AG04450 (cell line): Measurements from ENCODE around the gene CIAPIN1. TPM values are rescaled to one million over a fixed set of nuclear protein-coding genes. Genes with fewer than 3 reads are reported as not detected.
"Not testable (repeated sequence)": the region's sequence is repeated elsewhere in the genome, so short reads cannot be mapped to it uniquely, and the experiment has no call there.

Source experiments
- CTCF ChIA-PET: fragments of 300-600, 350-600 bp; formaldehyde crosslinking; extraction: SDS; loops from one replicate; lab custom pipeline; 2022; ENCODE audit warnings: antibody characterized with exemption, inconsistent platforms; lab: Charles Lee
- POLR2A ChIA-PET: fragments of 350-600 bp; formaldehyde crosslinking; extraction: SDS; loops from one replicate; lab custom pipeline; 2021; ENCODE audit warnings: antibody characterized with exemption, inconsistent platforms; lab: Yijun Ruan, JAX
- DNase-seq: peaks from one replicate; pipeline ENCODE4 v3.0.0-alpha.2; 2011; ENCODE audit warnings: low read depth, low spot score
- H3K27ac ChIP-seq: one replicate; pipeline ENCODE4 v1.5.1; 2012; ENCODE audit warnings: low read depth, low read length, control low read depth
- H3K27me3 ChIP-seq: one replicate; pipeline ENCODE4 v1.6.0; 2012; ENCODE audit warnings: low read length; ENCODE audit not compliant: control insufficient read depth, insufficient read depth
- H3K4me3 ChIP-seq: 2 replicates; pipeline ENCODE4 v1.5.1; 2011; ENCODE audit warnings: mild to moderate bottlenecking, low read depth, low read length, control low read depth
- H3K9me3 ChIP-seq: 2 replicates; pipeline ENCODE4 v1.5.1; 2012; ENCODE audit warnings: low read length; ENCODE audit not compliant: control insufficient read depth, insufficient read depth
- CTCF ChIP-seq: IDR thresholded peaks from 2 replicates; pipeline ENCODE4 v1.5.1; 2011; ENCODE audit warnings: low read depth, low read length, control low read depth, inconsistent platforms
- polyA plus RNA-seq: library from polyadenylated mRNA; depleted of rRNA; stranded (reverse); fragments of >200 nt; gene quantifications from 2 replicates; pipeline ENCODE4 v1.2.3, GENCODE V29; 2011

The CIAPIN1 gene
- polyA plus RNA-seq, 1 experiment = 48.6 TPM

DNA sequence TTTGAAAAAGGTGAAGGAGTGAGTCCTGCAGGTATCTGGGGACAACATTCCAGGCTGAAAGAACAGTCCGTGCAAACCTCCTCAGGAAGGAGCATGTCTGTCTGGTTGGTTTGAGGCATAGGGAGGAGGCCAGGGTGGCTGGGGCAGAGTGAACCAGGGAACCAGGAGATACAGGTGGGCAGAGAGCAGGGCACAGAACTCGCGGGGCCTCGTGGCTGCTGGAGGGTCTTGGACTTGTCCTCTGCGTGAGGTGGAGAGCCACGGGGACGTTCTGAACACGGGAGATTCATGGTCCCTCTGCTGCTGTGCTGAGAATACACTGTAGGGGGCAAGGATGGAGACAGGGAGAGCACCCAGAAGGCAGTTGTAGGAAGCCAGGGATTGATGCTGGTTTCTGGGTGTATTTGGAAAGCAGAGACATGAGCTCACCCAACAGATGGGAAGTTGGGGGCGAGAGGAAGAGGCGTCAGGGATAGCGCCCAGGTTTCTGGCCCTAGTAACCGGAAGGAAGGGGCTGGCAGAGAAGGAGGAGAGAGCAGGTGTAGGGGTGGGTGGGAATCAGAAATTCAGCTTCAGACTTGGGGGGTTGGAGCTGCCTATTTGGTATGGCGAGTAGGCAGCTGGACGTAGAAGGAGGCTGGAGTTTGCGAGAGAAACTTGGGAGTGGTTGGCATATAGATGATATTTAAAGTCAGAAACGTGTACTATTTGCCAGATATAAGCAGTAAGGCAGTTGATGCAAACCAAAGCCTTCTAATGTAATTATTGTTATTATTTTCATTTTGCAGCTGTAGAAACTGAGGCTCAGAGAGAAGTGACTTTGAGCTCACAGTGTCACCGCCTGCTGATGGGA lies 43.0 kb downstream of the CIAPIN1 start, which contains the start of gene CCL17:
Gene CCL17, plus strand, starts transcription at position 803 of the 853 bp plus-strand sequence. CDS start 9,166 bp downstream, outside the sequence.
- Histone ChIP-seq H3K27ac (no peak within 1 kb of the TSS), H3K4me3 (no peak within 1 kb of the TSS), H3K27me3 (peaks cover 48% of the 10 kb centered on the region), H3K9me3 (no peaks in the 10 kb centered on the region)
- ChIA-PET CTCF (interaction anchor here (1.5 kb wide), 1 partner anchor 14 kb away, joined by 13 read pairs; no protein-coding TSS in a partner anchor), POLR2A (interaction anchor here (0.6 kb wide), 1 partner anchor 83 kb away, joined by 4 read pairs; no protein-coding TSS in a partner anchor)
- no peak for DNase-seq
- TF ChIP-seq CTCF = no peak

DNA sequence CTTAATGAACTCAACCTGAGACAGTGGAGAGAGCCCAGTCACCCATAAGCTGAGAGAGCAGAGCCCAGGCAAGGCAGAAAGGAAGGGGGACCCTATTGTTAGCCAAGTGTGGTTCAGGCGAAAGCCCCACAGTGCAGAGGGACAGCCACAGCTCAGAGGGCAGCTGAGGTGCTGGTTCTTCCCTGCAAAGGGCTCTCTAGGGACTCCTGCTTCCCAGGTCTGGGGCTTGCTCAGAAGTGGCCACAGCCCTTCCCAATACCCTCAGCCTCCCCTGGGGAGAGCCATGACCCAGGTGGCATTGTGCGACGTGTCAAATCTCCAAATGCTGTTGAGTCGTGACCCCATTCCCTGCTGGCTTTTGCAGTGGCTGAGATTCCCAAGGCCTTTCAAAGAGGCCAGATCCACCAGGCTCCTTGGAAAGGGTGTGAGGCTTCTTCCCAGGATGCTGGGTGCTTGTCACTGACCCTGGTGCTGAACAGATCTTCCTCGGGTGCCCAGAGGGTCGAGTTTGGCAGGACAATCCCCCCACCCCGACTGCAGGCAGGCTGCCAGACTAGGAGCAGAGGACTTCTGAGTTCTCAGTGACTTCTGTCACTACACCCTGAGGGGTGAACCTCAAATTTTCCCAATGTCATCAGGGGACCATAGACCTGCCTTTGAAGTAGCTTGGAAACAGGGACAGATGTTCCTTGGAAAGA lies 45.1 kb downstream of the CIAPIN1 start:
- POLR2A ChIA-PET = interaction anchor here (0.7 kb wide), 1 partner anchor 244 kb away, joined by 3 read pairs; no protein-coding TSS in a partner anchor
- DNase-seq = no peak
- no peak overlapping the region for H3K4me3 ChIP-seq
- no peak for TF ChIP-seq CTCF
- CTCF ChIA-PET = no interaction called here
- peaks cover 45% of the 10 kb centered on the region for H3K27me3 ChIP-seq
- no peaks in the 10 kb centered on the region for H3K9me3 ChIP-seq
- no peak overlapping the region for H3K27ac ChIP-seq

- H3K4me3 ChIP-seq, DNase-seq, CTCF ChIA-PET, POLR2A ChIA-PET, H3K27ac ChIP-seq, H3K9me3 ChIP-seq: not testable (repeated sequence)
- peaks cover 23% of the 10 kb centered on the region for H3K27me3 ChIP-seq
These were observed 49.7 kb downstream of the CIAPIN1 start for GRCh38 chr16:57397493-57397892.

DNA sequence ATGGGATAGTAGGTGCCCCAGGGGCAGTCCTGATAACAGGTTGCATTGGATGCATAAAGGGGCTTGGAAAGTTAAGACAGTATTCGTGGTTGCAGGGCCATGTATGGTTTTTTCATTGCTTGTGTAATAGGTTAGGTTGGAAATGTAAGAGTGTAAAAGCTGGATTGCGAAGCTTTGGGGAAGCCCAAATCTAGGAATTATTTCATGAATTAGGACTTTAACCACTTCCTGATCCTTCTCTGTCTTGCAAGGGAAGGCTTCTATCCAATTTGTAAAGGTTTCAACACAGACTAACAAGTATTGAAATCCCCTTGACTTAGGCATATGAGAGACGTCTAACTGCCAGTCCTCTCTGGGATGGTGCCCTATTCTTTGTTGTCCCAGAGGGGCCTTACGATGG lies 50.4 kb downstream of the CIAPIN1 start:
- peaks cover 9% of the 10 kb centered on the region; the same call in 1 of the 2 replicates for H3K9me3 ChIP-seq
- TF ChIP-seq CTCF = no peak
- POLR2A ChIA-PET = no interaction called here
- DNase-seq = no peak
- no peak overlapping the region for H3K27ac ChIP-seq
- peaks cover 17% of the 10 kb centered on the region for H3K27me3 ChIP-seq
- CTCF ChIA-PET = no interaction called here
- no peak overlapping the region for H3K4me3 ChIP-seq

GRCh38 chr16:57395026-57395425 lies 52.2 kb downstream of the CIAPIN1 start:
- Histone ChIP-seq H3K4me3 (no peak overlapping the region), H3K9me3 (peaks cover 9% of the 10 kb centered on the region; the same call in 1 of the 2 replicates), H3K27ac (no peak overlapping the region), H3K27me3 (peaks cover 23% of the 10 kb centered on the region)
- TF ChIP-seq CTCF = no peak
- ChIA-PET POLR2A (no interaction called here), CTCF (interaction anchor here (0.9 to 1.0 kb wide), 2 partner anchors 22 to 24 kb away, joined by 3 to 4 read pairs; no protein-coding TSS in a partner anchor)
- DNase-seq = no peak
